Gastroesophageal sphincter (tissue), 3 donors: ENCODE data around the gene CBARP.

Experiments
- EP300 ChIP-seq: sonication (generic); formaldehyde crosslinking; IDR thresholded peaks from one replicate; pipeline ENCODE4 v1.6.1; 2017; ENCODE audit warnings: antibody characterized with exemption, mild to moderate bottlenecking
- POLR2A ChIP-seq, 2 donors: fragments of 450-650 bp; IDR thresholded peaks; one replicate each; pipeline ENCODE4 v1.6.1; 2017; ENCODE audit warnings: antibody characterized with exemption in 2 of 2, mild to moderate bottlenecking in 2 of 2, moderate library complexity in 1 of 2
- POLR2AphosphoS5 ChIP-seq: sonication (generic); formaldehyde crosslinking; IDR thresholded peaks from one replicate; pipeline ENCODE4 v1.6.1; 2017; ENCODE audit warnings: antibody characterized with exemption
- TF ChIP-seq, protein P1 (sequence below), 4 experiments: fragments of 200-600 bp in 2 of 4; fragments of 450-650 bp in 2 of 4; sonication (generic) in 1 of 4; IDR thresholded peaks; one replicate each; pipeline ENCODE4 v1.5.1; 2017 to 2019; ENCODE audit warnings: antibody characterized with exemption in 4 of 4, mild to moderate bottlenecking in 2 of 4, moderate library complexity in 2 of 4

DNA sequence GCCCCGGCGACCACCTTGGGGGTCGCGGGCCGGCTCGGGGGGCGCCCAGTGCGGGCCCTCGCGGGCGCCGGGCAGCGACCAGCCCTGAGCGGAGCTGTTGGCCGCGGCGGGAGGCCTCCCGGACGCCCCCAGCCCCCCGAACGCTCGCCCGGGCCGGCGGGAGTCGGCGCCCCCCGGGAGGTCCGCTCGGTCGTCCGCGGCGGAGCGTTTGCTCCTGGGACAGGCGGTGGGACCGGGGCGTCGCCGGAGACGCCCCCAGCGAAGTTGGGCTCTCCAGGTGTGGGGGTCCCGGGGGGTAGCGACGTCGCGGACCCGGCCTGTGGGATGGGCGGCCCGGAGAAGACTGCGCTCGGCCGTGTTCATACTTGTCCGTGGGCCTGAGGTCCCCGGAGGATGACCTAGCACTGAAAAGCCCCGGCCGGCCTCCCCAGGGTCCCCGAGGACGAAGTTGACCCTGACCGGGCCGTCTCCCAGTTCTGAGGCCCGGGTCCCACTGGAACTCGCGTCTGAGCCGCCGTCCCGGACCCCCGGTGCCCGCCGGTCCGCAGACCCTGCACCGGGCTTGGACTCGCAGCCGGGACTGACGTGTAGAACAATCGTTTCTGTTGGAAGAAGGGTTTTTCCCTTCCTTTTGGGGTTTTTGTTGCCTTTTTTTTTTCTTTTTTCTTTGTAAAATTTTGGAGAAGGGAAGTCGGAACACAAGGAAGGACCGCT lies 31.5 kb downstream of the CBARP start:
- TF ChIP-seq, protein P1, sequence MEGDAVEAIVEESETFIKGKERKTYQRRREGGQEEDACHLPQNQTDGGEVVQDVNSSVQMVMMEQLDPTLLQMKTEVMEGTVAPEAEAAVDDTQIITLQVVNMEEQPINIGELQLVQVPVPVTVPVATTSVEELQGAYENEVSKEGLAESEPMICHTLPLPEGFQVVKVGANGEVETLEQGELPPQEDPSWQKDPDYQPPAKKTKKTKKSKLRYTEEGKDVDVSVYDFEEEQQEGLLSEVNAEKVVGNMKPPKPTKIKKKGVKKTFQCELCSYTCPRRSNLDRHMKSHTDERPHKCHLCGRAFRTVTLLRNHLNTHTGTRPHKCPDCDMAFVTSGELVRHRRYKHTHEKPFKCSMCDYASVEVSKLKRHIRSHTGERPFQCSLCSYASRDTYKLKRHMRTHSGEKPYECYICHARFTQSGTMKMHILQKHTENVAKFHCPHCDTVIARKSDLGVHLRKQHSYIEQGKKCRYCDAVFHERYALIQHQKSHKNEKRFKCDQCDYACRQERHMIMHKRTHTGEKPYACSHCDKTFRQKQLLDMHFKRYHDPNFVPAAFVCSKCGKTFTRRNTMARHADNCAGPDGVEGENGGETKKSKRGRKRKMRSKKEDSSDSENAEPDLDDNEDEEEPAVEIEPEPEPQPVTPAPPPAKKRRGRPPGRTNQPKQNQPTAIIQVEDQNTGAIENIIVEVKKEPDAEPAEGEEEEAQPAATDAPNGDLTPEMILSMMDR (IDR thresholded peaks at IDR 0.05): no peak
- no peak for TF ChIP-seq POLR2A (IDR thresholded peaks at IDR 0.05)
- no peak for TF ChIP-seq POLR2AphosphoS5
- no peak for TF ChIP-seq EP300
